ENCODE measurements around the gene SYNPO.

The SYNPO gene

GRCh38 chr5:150599281-150599680 is 41.2 kb upstream of the SYNPO start:
- Histone ChIP-seq H3K9me3 (ENCODE audit: control insufficient read depth, insufficient read depth, low read length) (no peaks in the 10 kb centered on the region), H3F3A (ENCODE audit: control insufficient read depth, insufficient read depth) (no peaks in the 10 kb centered on the region), H3K4me1 (ENCODE audit: control insufficient read depth, low read length) (peaks cover 7% of the 10 kb centered on the region), H3K27ac (ENCODE audit: low read depth, low read length) (no peak overlapping the region), H3K27me3 (ENCODE audit: control insufficient read depth, low read length) (peaks cover 6% of the 10 kb centered on the region; the same call in 1 of the 2 replicates), H3K4me3 (ENCODE audit: low read length) (no peak overlapping the region), H3K36me3 (ENCODE audit: control insufficient read depth, low read length) (no peaks in the 10 kb centered on the region), H3K79me2 (ENCODE audit: control insufficient read depth, low read length) (no peaks in the 10 kb centered on the region), H3K4me2 (ENCODE audit: low read length) (no peak overlapping the region), H4K20me1 (ENCODE audit: control insufficient read depth, insufficient read depth, low read depth, low read length) (no peaks in the 10 kb centered on the region), H3K9me2 (replicated peaks; ENCODE audit: control insufficient read depth, low read length) (no peaks in the 10 kb centered on the region)
- TF ChIP-seq CTCF (IDR thresholded peaks at IDR 0.05; ENCODE audit: low read depth, low read length, poor library complexity, severe bottlenecking) (no peak), EZH2phosphoT487 (IDR thresholded peaks at IDR 0.05; ENCODE audit: borderline replicate concordance, low read length) (no peak)

DNA sequence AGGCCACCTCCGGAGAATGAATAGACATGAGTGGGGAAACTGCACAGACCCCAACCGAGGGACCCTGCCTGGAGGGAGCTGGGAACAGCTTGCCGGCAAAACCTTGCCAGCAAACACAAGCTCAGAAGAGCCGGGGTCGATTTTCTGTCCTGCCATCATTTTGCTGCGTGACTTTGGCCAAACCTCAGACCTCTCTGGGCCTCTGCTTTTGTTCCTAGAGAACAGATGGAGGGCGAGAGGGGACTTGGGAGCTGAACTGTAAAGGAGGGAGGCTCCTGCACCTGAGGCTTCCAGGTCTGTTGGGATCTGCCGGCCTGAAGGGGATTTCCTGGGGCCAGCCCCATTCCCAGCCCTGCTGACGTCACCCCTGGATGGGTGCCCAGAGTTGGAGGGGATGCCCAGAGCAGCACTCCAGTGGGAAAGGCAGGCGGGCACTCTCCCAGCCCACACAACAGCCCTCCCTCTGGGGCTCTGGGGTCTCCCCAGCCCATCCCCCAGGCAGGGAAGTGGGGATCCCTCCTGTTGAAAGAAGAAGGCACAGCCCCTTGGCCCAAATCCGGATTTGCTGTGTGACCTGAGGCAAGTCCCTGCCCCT is 40.4 kb upstream of the SYNPO start:
- H3K9me3 ChIP-seq (ENCODE audit: control insufficient read depth, insufficient read depth, low read length): no peaks in the 10 kb centered on the region
- H4K20me1 ChIP-seq (ENCODE audit: control insufficient read depth, insufficient read depth, low read depth, low read length): no peaks in the 10 kb centered on the region
- H3K4me1 ChIP-seq (ENCODE audit: control insufficient read depth, low read length): peaks cover 7% of the 10 kb centered on the region
- no peak overlapping the region for H3K4me3 ChIP-seq (ENCODE audit: low read length)
- H3K27ac ChIP-seq (ENCODE audit: low read depth, low read length): no peak overlapping the region
- H3K27me3 ChIP-seq (ENCODE audit: control insufficient read depth, low read length): peaks cover 6% of the 10 kb centered on the region; the same call in 1 of the 2 replicates
- no peaks in the 10 kb centered on the region for H3K36me3 ChIP-seq (ENCODE audit: control insufficient read depth, low read length)
- H3K4me2 ChIP-seq (ENCODE audit: low read length): no peak overlapping the region
- no peak for TF ChIP-seq EZH2phosphoT487 (IDR thresholded peaks at IDR 0.05; ENCODE audit: borderline replicate concordance, low read length)
- no peak for TF ChIP-seq CTCF (IDR thresholded peaks at IDR 0.05; ENCODE audit: low read depth, low read length, poor library complexity, severe bottlenecking)
- H3F3A ChIP-seq (ENCODE audit: control insufficient read depth, insufficient read depth): no peaks in the 10 kb centered on the region
- H3K79me2 ChIP-seq (ENCODE audit: control insufficient read depth, low read length): no peaks in the 10 kb centered on the region
- no peaks in the 10 kb centered on the region for H3K9me2 ChIP-seq (replicated peaks; ENCODE audit: control insufficient read depth, low read length)

DNA sequence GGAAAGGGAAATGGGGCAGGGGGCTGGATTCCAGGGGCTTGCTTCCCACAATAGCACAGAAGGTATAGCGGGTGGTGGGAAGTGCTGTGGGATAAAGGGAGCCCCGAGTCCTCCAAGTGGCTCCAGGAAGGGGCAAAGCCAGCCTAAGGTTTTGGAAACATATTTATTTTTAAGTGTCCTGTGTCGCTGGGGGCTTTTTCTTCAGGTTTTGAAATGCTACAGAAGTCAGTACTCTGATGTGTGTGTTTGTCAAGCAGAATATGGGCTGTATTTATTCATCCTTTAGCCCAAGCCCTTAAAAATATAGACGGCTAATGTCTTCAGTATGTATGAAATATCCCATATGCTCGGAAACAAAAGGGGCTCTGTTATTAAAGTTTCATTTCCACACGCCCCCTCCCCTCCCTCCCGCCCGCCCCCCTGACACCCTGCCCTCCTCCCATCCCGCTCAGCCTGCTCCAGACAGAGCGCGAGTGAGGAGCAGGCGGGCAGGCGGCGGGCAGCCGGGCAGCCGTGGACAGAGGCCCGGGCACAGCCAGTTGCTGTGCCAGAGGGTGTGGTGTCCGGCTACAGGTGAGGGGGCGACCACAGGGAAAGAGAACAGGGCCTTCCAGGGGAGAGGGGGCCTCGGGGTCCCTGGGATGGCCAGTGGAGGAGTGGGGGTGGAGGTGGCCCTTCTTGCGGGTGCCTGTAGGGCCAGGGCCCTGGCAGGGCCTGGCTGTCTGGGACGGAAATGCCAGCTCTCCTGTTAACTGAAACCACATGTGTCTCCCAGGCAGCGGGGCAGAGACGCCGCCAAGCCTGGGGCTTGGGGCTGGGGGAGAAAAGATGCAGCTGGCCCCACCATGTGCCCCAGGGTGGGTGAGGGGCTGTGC is 39.6 kb upstream of the SYNPO start:
- H3K9me3 ChIP-seq (ENCODE audit: control insufficient read depth, insufficient read depth, low read length): no peaks in the 10 kb centered on the region
- H3K4me2 ChIP-seq (ENCODE audit: low read length): no peak overlapping the region
- no peaks in the 10 kb centered on the region for H3K36me3 ChIP-seq (ENCODE audit: control insufficient read depth, low read length)
- H3K9me2 ChIP-seq (replicated peaks; ENCODE audit: control insufficient read depth, low read length): no peaks in the 10 kb centered on the region
- no peaks in the 10 kb centered on the region for H4K20me1 ChIP-seq (ENCODE audit: control insufficient read depth, insufficient read depth, low read depth, low read length)
- no peak overlapping the region for H3K27ac ChIP-seq (ENCODE audit: low read depth, low read length)
- peaks cover 7% of the 10 kb centered on the region for H3K4me1 ChIP-seq (ENCODE audit: control insufficient read depth, low read length)
- no peak overlapping the region for H3K4me3 ChIP-seq (ENCODE audit: low read length)
- no peaks in the 10 kb centered on the region for H3K79me2 ChIP-seq (ENCODE audit: control insufficient read depth, low read length)
- no peak for TF ChIP-seq CTCF (IDR thresholded peaks at IDR 0.05; ENCODE audit: low read depth, low read length, poor library complexity, severe bottlenecking)
- TF ChIP-seq EZH2phosphoT487 (IDR thresholded peaks at IDR 0.05; ENCODE audit: borderline replicate concordance, low read length): no peak
- peaks cover 6% of the 10 kb centered on the region; the same call in 1 of the 2 replicates for H3K27me3 ChIP-seq (ENCODE audit: control insufficient read depth, low read length)
- no peaks in the 10 kb centered on the region for H3F3A ChIP-seq (ENCODE audit: control insufficient read depth, insufficient read depth)

All from DOHH2 (cell line).